PC-9 (cell line): ENCODE data around the gene HMX1. TPM values are rescaled to one million over a fixed set of nuclear protein-coding genes. Genes with fewer than 3 reads are reported as not detected.

Source experiments
- BruUV-seq: library from RNA; stranded (reverse); fragments of 400-500 nt; replicated peaks from 2 replicates; lab custom pipeline; 2021; lab: Mats Ljungman, UMichigan
- CTCF ChIA-PET: fragments of 300-600 bp; sonication (Branson Sonifier 250); formaldehyde crosslinking; loops from one replicate; lab custom pipeline; 2022; ENCODE audit warnings: antibody characterized with exemption; lab: Charles Lee
- POLR2A ChIA-PET: fragments of 300-600 bp; sonication (Branson Sonifier 250); formaldehyde crosslinking; loops from one replicate; lab custom pipeline; 2022; ENCODE audit warnings: antibody characterized with exemption; ENCODE audit not compliant: unreplicated experiment; lab: Charles Lee
- DNase-seq, 2 experiments: peaks; one replicate each; pipeline versions ENCODE4 v3.0.0 to v3.0.0-alpha.2; 2015 to 2022; ENCODE audit warnings: mixed read lengths in 1 of 2
- H2AFZ ChIP-seq: fragments of 200-600 bp; sonication (generic); 2 replicates; pipeline ENCODE4 v1.8.1; 2017; ENCODE audit warnings: antibody characterized with exemption
- H3F3A ChIP-seq: fragments of 200-600 bp; sonication (generic); 2 replicates; pipeline ENCODE4 v1.8.1; 2017; ENCODE audit warnings: antibody characterized with exemption, mild to moderate bottlenecking, low read depth; ENCODE audit not compliant: insufficient read depth
- H3K27ac ChIP-seq: fragments of 200-600 bp; sonication (generic); 2 replicates; pipeline ENCODE4 v1.6.1; 2016; ENCODE audit warnings: mixed run types
- H3K27me3 ChIP-seq: fragments of 200-600 bp; sonication (generic); 2 replicates; pipeline ENCODE4 v1.6.1; 2016; ENCODE audit warnings: low read depth, mixed run types; ENCODE audit not compliant: insufficient read depth
- H3K36me3 ChIP-seq: fragments of 200-600 bp; sonication (generic); 2 replicates; pipeline ENCODE4 v1.6.1; 2016; ENCODE audit warnings: low read depth, mixed run types
- H3K4me1 ChIP-seq: fragments of 200-600 bp; sonication (generic); replicated peaks from 2 replicates; pipeline ENCODE4 v1.6.1; 2016; ENCODE audit warnings: mixed run types; ENCODE audit not compliant: insufficient read depth
- H3K4me2 ChIP-seq: fragments of 200-600 bp; sonication (generic); 2 replicates; pipeline ENCODE4 v1.6.1; 2017; ENCODE audit warnings: mixed run types
- H3K4me3 ChIP-seq: fragments of 200-600 bp; sonication (generic); 2 replicates; pipeline ENCODE4 v1.6.1; 2016; ENCODE audit warnings: mixed run types
- H3K79me2 ChIP-seq: fragments of 200-600 bp; sonication (generic); 2 replicates; pipeline ENCODE4 v1.6.1; 2017; ENCODE audit warnings: low read depth, mixed run types
- H3K9me2 ChIP-seq: fragments of 200-600 bp; sonication (generic); 2 replicates; pipeline ENCODE4 v1.8.1; 2017; ENCODE audit warnings: mild to moderate bottlenecking; ENCODE audit not compliant: insufficient read depth
- H3K9me3 ChIP-seq: fragments of 200-600 bp; sonication (generic); 2 replicates; pipeline ENCODE4 v1.8.1; 2016; ENCODE audit warnings: low read depth; ENCODE audit not compliant: insufficient read depth
- H4K20me1 ChIP-seq: fragments of 200-600 bp; sonication (generic); 2 replicates; pipeline ENCODE4 v1.8.1; 2017; ENCODE audit not compliant: insufficient read depth
- EZH2 ChIP-seq: fragments of 200-600 bp; sonication (generic); IDR thresholded peaks from 2 replicates; pipeline ENCODE4 v1.8.0; 2017; ENCODE audit warnings: antibody characterized with exemption, low read depth
- intact Hi-C: fragments of 100-400 bp; cut with micrococcal nuclease; formaldehyde crosslinking; loops from one replicate; pipeline ENCODE4 v1.10.0; 2022; ENCODE audit not compliant: unreplicated experiment
- total RNA-seq: library from RNA; stranded (reverse); gene quantifications from 2 replicates; pipeline ENCODE4 v1.2.3, GENCODE V29; 2021
- TF ChIP-seq, protein P1 (sequence below): fragments of 200-600 bp; sonication (generic); conservative IDR thresholded peaks from 2 replicates; pipeline ENCODE4 v1.6.1; 2017; ENCODE audit warnings: mixed run types, antibody characterized with exemption, mild to moderate bottlenecking, moderate library complexity

Gene HMX1
- total RNA-seq, 1 experiment from 2014 or later, result not detected

DNA sequence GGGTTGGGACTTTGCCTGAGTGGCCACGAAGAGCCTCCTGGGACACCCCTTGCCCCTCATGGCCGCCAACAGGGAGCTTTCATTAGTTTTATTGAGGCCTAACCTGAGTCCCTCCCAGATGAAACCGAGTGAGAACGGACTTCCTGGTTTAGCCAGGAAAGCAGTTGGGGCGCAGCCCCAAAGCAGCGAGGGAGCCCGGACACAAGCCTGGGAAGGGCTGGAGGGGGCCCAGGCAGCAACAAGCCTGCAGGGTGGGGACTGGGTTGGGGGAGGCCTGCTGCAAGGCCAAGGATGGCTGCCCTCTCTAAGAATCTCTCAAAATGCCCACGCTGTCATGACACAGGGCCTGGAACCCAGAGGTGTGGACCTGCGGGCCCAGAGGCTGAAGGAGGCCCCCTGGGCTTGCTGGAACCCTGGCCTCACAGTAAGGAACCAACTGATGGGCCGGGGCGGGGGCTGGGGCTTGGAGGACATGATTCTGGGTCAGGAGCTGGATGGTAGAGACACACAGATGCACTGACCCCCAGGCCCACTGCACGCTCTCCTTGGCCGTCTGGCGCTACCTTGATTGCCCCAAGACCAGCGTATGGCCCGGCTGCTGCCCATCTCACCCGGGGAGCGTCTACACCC, 5.8 kb downstream of the HMX1 start:
- intact Hi-C loops, result no loop called here
- H3K27me3 ChIP-seq, result peaks cover 21% of the 10 kb centered on the region
- POLR2A ChIA-PET, result no interaction called here

DNA sequence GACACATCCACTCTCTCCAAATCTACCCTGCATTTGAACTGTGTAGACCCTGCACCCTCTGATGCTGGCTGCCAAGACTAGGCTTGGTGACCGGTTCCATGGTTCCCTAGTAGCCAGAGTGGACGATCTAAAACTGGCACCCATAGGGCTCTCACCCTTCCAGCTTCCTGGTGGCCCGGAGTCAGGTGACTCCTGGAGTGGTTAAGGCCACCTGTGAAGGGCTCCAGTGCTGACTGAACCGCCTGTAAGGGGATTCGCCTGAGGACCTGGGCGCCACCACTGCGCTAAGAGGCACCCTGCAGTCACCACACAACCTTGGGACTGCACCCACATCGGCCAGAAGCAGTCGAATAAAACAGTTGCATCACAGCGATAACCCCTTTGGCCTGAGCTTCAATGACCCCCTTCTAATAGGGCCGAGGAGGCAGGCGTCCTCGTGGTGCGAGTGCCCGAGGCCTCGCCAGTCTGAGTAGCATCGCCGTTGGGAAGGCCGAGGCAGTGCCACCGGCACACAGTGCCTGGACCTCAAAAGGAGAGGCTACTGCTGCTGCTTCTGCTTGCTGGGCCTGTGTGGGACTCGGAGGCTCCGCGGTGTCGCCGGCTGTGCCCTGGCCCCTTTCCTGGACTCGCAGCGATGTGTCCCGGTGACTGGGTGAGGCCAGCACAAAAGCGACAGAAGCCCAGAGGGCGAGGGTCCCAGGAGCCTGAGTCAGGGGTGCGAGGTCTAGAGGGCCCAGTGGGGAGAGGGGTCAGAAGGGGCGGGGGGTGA, 6.5 kb downstream of the HMX1 start:
- Histone ChIP-seq H2AFZ (no peak overlapping the region), H4K20me1 (no peaks in the 10 kb centered on the region), H3K4me1 (no peaks in the 10 kb centered on the region), H3K4me3 (no peak overlapping the region), H3K36me3 (no peaks in the 10 kb centered on the region), H3K9me2 (no peaks in the 10 kb centered on the region), H3K9me3 (no peaks in the 10 kb centered on the region), H3K27ac (no peak overlapping the region), H3K79me2 (no peaks in the 10 kb centered on the region), H3K27me3 (peaks cover 21% of the 10 kb centered on the region), H3K4me2 (no peak overlapping the region), H3F3A (no peaks in the 10 kb centered on the region)
- ChIA-PET POLR2A (no interaction called here), CTCF (no interaction called here)
- no peak for DNase-seq
- TF ChIP-seq EZH2, result no peak
- TF ChIP-seq, protein P1, sequence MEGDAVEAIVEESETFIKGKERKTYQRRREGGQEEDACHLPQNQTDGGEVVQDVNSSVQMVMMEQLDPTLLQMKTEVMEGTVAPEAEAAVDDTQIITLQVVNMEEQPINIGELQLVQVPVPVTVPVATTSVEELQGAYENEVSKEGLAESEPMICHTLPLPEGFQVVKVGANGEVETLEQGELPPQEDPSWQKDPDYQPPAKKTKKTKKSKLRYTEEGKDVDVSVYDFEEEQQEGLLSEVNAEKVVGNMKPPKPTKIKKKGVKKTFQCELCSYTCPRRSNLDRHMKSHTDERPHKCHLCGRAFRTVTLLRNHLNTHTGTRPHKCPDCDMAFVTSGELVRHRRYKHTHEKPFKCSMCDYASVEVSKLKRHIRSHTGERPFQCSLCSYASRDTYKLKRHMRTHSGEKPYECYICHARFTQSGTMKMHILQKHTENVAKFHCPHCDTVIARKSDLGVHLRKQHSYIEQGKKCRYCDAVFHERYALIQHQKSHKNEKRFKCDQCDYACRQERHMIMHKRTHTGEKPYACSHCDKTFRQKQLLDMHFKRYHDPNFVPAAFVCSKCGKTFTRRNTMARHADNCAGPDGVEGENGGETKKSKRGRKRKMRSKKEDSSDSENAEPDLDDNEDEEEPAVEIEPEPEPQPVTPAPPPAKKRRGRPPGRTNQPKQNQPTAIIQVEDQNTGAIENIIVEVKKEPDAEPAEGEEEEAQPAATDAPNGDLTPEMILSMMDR, result no peak
- intact Hi-C loops, result no loop called here
- BruUV-seq, result no TSS peak

More for the DNA sequence above, 5.8 kb downstream of the HMX1 start:
- H3K36me3 ChIP-seq, result no peaks in the 10 kb centered on the region
- CTCF ChIA-PET, result no interaction called here
- no peak for DNase-seq
- H2AFZ ChIP-seq, result no peak overlapping the region
- H4K20me1 ChIP-seq, result no peaks in the 10 kb centered on the region
- H3K4me3 ChIP-seq, result no peak overlapping the region
- no peak overlapping the region for H3K27ac ChIP-seq
- TF ChIP-seq, protein P1, result no peak
- TF ChIP-seq EZH2, result no peak
- no peaks in the 10 kb centered on the region for H3K4me1 ChIP-seq
- BruUV-seq, result no TSS peak
- H3K4me2 ChIP-seq, result no peak overlapping the region
- no peaks in the 10 kb centered on the region for H3K79me2 ChIP-seq
- no peaks in the 10 kb centered on the region for H3F3A ChIP-seq
- H3K9me2 ChIP-seq, result no peaks in the 10 kb centered on the region
- H3K9me3 ChIP-seq, result no peaks in the 10 kb centered on the region

DNA sequence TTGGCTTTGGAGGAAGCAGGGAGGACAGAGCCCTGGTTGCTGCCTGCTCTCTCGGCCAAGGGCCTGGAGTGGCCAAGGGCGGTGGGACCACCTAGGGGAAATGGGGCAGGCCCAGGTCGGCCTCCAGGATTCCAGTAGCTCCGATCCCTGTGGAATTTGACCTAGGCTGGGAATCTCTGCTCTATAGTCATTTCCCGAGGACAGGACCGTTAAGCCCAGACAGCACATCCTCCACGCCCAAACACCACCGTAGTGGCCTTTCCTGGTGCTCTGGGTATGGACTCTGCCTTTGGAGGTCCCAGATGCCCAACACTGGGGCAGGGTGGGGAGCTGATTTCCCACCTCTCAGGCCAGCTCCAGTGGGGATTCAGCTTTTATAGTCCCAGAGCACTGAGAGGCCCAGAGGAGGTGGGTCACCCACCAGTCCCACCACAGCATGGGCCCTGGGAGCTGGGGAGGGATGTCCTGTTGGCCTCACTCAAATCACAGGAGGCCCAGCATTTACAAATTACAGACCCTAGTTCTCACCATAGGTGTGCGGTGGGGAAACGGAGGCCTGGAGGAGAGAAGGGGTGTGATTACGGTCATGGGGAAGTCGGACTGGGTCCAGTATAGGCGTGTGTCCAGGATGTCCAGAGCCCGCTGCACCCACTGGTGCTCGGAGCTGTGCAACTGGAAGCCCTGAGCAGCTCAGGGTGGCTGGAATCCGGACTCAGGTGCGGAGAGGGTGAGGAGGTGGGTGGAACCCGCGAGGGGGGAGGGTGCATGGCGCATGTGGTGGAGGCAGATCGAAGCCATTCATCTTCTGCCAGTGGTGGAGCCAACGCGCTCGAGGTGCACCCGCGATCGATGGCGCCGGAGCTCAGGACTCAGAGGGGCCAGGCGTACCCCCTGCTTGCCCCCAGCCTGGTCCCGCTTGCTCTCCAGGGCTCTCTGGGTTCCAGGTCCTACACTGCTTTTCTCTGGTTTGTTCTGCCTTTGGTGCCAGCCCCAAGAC, 7.7 kb downstream of the HMX1 start:
- no TSS peak for BruUV-seq
- H3K27me3 ChIP-seq, result peaks cover 21% of the 10 kb centered on the region
- CTCF ChIA-PET, result interaction anchor here (0.6 kb wide), 1 partner anchor 89 kb away, joined by 5 read pairs; no protein-coding TSS in a partner anchor

More for the DNA sequence above, 7.7 kb downstream of the HMX1 start:
- POLR2A ChIA-PET, result no interaction called here
- H3K27ac ChIP-seq, result no peak overlapping the region
- TF ChIP-seq, protein P1, result no peak
- TF ChIP-seq EZH2, result no peak
- H2AFZ ChIP-seq, result no peak overlapping the region
- H3K4me2 ChIP-seq, result no peak overlapping the region
- no peaks in the 10 kb centered on the region for H4K20me1 ChIP-seq
- H3K9me2 ChIP-seq, result no peaks in the 10 kb centered on the region
- DNase-seq, result no peak
- no peaks in the 10 kb centered on the region for H3K79me2 ChIP-seq
- H3K4me3 ChIP-seq, result no peak overlapping the region
- no peaks in the 10 kb centered on the region for H3K9me3 ChIP-seq
- H3K36me3 ChIP-seq, result no peaks in the 10 kb centered on the region
- H3F3A ChIP-seq, result no peaks in the 10 kb centered on the region
- H3K4me1 ChIP-seq, result no peaks in the 10 kb centered on the region
- intact Hi-C loops, result no loop called here
